GM12892 (cell line): ENCODE measurements around the gene DCC.

Experiments
- POLR2A ChIP-seq: IDR thresholded peaks from 2 replicates; pipeline ENCODE4 v1.6.1; 2011; ENCODE audit warnings: low read depth, low read length, control low read depth
- POLR2AphosphoS5 ChIP-seq: IDR thresholded peaks from 2 replicates; pipeline ENCODE4 v1.6.1; 2011; ENCODE audit warnings: low read depth, low read length, control low read depth
- TAF1 ChIP-seq: IDR thresholded peaks from 2 replicates; pipeline ENCODE4 v1.6.1; 2011; ENCODE audit warnings: low read depth, mild to moderate bottlenecking, control low read depth, low read length, borderline replicate concordance

- TF ChIP-seq TAF1 = no peak
- TF ChIP-seq POLR2A = no peak
- no peak for TF ChIP-seq POLR2AphosphoS5
Measured at GRCh38 chr18:52598921-52599320, 258.9 kb downstream of the DCC start.
